ENCODE measurements around the gene ZBED2.

DNA sequence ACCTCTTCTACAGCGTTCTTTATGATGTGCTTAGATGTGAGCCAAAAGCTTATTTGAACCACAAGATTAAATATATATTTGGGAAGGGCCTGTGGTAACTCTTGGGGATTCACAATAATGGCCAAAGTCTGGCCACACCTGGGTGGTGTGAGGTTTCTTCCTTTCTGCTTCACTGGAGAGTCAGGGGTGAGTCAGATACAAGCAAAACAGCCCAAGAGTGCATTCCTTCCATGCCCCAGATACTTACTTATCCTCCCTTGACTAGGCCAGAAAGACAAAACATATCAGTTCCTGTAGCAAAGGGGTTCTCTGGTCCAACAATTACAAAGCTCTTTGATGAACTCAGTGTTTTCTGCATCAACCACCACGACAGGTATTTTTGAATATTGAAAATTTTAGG is 941 bp downstream of the ZBED2 start:
- TF ChIP-seq, protein P1, sequence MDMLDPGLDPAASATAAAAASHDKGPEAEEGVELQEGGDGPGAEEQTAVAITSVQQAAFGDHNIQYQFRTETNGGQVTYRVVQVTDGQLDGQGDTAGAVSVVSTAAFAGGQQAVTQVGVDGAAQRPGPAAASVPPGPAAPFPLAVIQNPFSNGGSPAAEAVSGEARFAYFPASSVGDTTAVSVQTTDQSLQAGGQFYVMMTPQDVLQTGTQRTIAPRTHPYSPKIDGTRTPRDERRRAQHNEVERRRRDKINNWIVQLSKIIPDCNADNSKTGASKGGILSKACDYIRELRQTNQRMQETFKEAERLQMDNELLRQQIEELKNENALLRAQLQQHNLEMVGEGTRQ (CRISPR knock-in tag; IDR thresholded peaks at IDR 0.05) = no peak
- no peak for TF ChIP-seq FOXK1 (CRISPR knock-in tag; IDR thresholded peaks at IDR 0.05)
- TF ChIP-seq SP1 (CRISPR knock-in tag; conservative IDR thresholded peaks at IDR 0.05) = no peak
- no peak for TF ChIP-seq CREB1 (CRISPR knock-in tag; IDR thresholded peaks at IDR 0.05)
- TF ChIP-seq ZNF219 (CRISPR knock-in tag; IDR thresholded peaks at IDR 0.05; ENCODE audit: borderline replicate concordance) = no peak
- TF ChIP-seq, protein P2, sequence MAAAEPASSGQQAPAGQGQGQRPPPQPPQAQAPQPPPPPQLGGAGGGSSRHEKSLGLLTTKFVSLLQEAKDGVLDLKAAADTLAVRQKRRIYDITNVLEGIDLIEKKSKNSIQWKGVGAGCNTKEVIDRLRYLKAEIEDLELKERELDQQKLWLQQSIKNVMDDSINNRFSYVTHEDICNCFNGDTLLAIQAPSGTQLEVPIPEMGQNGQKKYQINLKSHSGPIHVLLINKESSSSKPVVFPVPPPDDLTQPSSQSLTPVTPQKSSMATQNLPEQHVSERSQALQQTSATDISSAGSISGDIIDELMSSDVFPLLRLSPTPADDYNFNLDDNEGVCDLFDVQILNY (CRISPR knock-in tag; IDR thresholded peaks at IDR 0.05) = no peak
- TF ChIP-seq, protein P3, sequence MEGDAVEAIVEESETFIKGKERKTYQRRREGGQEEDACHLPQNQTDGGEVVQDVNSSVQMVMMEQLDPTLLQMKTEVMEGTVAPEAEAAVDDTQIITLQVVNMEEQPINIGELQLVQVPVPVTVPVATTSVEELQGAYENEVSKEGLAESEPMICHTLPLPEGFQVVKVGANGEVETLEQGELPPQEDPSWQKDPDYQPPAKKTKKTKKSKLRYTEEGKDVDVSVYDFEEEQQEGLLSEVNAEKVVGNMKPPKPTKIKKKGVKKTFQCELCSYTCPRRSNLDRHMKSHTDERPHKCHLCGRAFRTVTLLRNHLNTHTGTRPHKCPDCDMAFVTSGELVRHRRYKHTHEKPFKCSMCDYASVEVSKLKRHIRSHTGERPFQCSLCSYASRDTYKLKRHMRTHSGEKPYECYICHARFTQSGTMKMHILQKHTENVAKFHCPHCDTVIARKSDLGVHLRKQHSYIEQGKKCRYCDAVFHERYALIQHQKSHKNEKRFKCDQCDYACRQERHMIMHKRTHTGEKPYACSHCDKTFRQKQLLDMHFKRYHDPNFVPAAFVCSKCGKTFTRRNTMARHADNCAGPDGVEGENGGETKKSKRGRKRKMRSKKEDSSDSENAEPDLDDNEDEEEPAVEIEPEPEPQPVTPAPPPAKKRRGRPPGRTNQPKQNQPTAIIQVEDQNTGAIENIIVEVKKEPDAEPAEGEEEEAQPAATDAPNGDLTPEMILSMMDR (IDR thresholded peaks at IDR 0.05) = no peak
- no peak for TF ChIP-seq ETV6 (CRISPR knock-in tag; IDR thresholded peaks at IDR 0.05)
- no peak for TF ChIP-seq CBFB (CRISPR knock-in tag; IDR thresholded peaks at IDR 0.05; ENCODE audit: low read depth)
- TF ChIP-seq SMAD3 (CRISPR knock-in tag; IDR thresholded peaks at IDR 0.05; ENCODE audit: borderline replicate concordance) = no peak
- TF ChIP-seq, protein P4, sequence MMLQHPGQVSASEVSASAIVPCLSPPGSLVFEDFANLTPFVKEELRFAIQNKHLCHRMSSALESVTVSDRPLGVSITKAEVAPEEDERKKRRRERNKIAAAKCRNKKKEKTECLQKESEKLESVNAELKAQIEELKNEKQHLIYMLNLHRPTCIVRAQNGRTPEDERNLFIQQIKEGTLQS (CRISPR knock-in tag; conservative IDR thresholded peaks at IDR 0.05) = no peak
- TF ChIP-seq, protein P5, sequence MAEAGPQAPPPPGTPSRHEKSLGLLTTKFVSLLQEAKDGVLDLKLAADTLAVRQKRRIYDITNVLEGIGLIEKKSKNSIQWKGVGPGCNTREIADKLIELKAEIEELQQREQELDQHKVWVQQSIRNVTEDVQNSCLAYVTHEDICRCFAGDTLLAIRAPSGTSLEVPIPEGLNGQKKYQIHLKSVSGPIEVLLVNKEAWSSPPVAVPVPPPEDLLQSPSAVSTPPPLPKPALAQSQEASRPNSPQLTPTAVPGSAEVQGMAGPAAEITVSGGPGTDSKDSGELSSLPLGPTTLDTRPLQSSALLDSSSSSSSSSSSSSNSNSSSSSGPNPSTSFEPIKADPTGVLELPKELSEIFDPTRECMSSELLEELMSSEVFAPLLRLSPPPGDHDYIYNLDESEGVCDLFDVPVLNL (CRISPR knock-in tag; IDR thresholded peaks at IDR 0.05; ENCODE audit: borderline replicate concordance, low read depth) = no peak
- no peak for TF ChIP-seq ZNF138 (CRISPR knock-in tag; conservative IDR thresholded peaks at IDR 0.05)
- TF ChIP-seq, protein P6, sequence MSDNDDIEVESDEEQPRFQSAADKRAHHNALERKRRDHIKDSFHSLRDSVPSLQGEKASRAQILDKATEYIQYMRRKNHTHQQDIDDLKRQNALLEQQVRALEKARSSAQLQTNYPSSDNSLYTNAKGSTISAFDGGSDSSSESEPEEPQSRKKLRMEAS (CRISPR knock-in tag; IDR thresholded peaks at IDR 0.05) = no peak

Data from WTC11 (cell line).